ENCODE results near the gene TWSG1.

DNA sequence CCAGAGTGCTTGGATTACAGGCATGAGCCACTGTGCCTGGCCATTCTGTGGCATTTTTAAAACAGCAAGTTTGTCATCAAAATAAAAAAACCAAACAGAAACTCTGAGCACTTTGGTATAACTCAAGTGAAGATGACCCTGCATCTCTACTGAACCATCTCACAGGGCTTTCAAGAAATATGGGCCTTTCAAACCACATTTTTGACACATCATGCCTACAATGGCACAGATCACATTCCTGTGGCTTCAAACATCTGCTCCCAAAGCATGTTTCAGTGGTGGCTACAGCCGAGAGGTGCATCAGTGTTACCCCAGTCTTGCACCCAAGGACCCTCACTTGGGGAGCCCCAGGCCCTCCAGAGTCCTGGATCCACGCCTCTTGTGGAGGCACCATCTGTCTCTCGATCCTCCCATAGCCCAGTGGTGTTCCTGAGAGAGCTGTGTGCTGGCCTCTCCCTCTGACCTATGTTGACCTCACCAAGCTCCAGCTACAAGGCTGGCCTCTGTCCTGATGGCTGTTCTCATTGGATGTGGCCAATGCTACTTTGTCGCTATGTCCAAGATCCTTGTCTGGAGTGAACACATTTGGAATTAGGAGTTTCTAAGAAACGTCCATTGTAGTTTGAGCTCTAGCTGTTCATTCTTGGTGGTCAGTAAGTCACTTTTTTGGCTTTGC, 85.5 kb downstream of the TWSG1 start:
- TF ChIP-seq, protein P1, sequence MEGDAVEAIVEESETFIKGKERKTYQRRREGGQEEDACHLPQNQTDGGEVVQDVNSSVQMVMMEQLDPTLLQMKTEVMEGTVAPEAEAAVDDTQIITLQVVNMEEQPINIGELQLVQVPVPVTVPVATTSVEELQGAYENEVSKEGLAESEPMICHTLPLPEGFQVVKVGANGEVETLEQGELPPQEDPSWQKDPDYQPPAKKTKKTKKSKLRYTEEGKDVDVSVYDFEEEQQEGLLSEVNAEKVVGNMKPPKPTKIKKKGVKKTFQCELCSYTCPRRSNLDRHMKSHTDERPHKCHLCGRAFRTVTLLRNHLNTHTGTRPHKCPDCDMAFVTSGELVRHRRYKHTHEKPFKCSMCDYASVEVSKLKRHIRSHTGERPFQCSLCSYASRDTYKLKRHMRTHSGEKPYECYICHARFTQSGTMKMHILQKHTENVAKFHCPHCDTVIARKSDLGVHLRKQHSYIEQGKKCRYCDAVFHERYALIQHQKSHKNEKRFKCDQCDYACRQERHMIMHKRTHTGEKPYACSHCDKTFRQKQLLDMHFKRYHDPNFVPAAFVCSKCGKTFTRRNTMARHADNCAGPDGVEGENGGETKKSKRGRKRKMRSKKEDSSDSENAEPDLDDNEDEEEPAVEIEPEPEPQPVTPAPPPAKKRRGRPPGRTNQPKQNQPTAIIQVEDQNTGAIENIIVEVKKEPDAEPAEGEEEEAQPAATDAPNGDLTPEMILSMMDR (conservative IDR thresholded peaks at IDR 0.05; ENCODE audit: low read length), result no peak
- TF ChIP-seq EZH2phosphoT487 (IDR thresholded peaks at IDR 0.05; ENCODE audit: borderline replicate concordance), result no peak
